IMR-90 (cell line): ENCODE measurements around the gene ZNF366. TPM values are rescaled to one million over a fixed set of nuclear protein-coding genes. Genes with fewer than 3 reads are reported as not detected.

Experiments
- ATAC-seq: fragments of 200-7000 bp; cut with Tn5 transposase; 2 replicates; pipeline ENCODE4 v1.9.1; 2020; ENCODE audit warnings: low read depth, mild to moderate bottlenecking, moderate library complexity
- BruUV-seq: library from RNA; stranded (reverse); fragments of 400-500 nt; replicated peaks from 2 replicates; lab custom pipeline; 2021; lab: Mats Ljungman, UMichigan
- CTCF ChIA-PET: fragments of 300-600 bp; formaldehyde crosslinking; extraction: SDS; loops from one replicate; lab custom pipeline; 2021; ENCODE audit warnings: antibody characterized with exemption; lab: Yijun Ruan, JAX
- POLR2A ChIA-PET: fragments of 300-600 bp; sonication (Branson Sonifier 250); formaldehyde crosslinking; loops from one replicate; lab custom pipeline; 2022; ENCODE audit warnings: antibody characterized with exemption; ENCODE audit not compliant: unreplicated experiment; lab: Charles Lee
- DNase-seq: peaks from one replicate; pipeline ENCODE4 v3.0.0; 2013
- H2AFZ ChIP-seq: replicated peaks from 2 replicates; pipeline ENCODE3; 2013; ENCODE audit warnings: low read length, mild to moderate bottlenecking; ENCODE audit not compliant: poor library complexity
- H2AK5ac ChIP-seq: 2 replicates; pipeline ENCODE4 v1.6.1; 2013; ENCODE audit warnings: low read depth, low read length, inconsistent platforms
- H2AK9ac ChIP-seq: replicated peaks from 2 replicates; pipeline ENCODE3; 2013; ENCODE audit warnings: mild to moderate bottlenecking, low read depth, low read length, moderate library complexity; ENCODE audit not compliant: poor library complexity
- H2BK120ac ChIP-seq: 2 replicates; pipeline ENCODE4 v1.6.1; 2013; ENCODE audit warnings: low read depth, low read length, inconsistent platforms
- H2BK15ac ChIP-seq: 3 replicates; pipeline ENCODE4 v1.6.1; 2013; ENCODE audit warnings: low read depth, low read length, inconsistent platforms
- H2BK20ac ChIP-seq: 2 replicates; pipeline ENCODE4 v1.6.1; 2013; ENCODE audit warnings: low read depth, mild to moderate bottlenecking, inconsistent platforms, low read length, moderate library complexity
- H2BK5ac ChIP-seq: 2 replicates; pipeline ENCODE4 v1.6.1; 2013; ENCODE audit warnings: mild to moderate bottlenecking, low read depth, low read length, inconsistent platforms; ENCODE audit not compliant: poor library complexity, severe bottlenecking
- H3K14ac ChIP-seq: replicated peaks from 2 replicates; pipeline ENCODE4 v1.6.1; 2013; ENCODE audit warnings: low read depth, low read length, inconsistent platforms
- H3K18ac ChIP-seq: 2 replicates; pipeline ENCODE4 v1.6.1; 2013; ENCODE audit warnings: low read depth, low read length, control low read depth
- H3K23ac ChIP-seq: 2 replicates; pipeline ENCODE4 v1.6.1; 2013; ENCODE audit warnings: low read depth, low read length, inconsistent platforms
- H3K27ac ChIP-seq: 2 replicates; pipeline ENCODE4 v1.5.1; 2013; ENCODE audit warnings: mild to moderate bottlenecking, control low read depth, low read length; ENCODE audit not compliant: insufficient read depth
- H3K27me3 ChIP-seq: 2 replicates; pipeline ENCODE4 v1.6.1; 2013; ENCODE audit warnings: low read length; ENCODE audit not compliant: control insufficient read depth, insufficient read depth
- H3K36me3 ChIP-seq: 2 replicates; pipeline ENCODE4 v1.6.1; 2013; ENCODE audit warnings: low read length, mixed read lengths; ENCODE audit not compliant: control insufficient read depth, insufficient read depth
- H3K4ac ChIP-seq: 2 replicates; pipeline ENCODE4 v1.6.1; 2013; ENCODE audit warnings: low read depth, low read length, inconsistent platforms
- H3K4me1 ChIP-seq: 2 replicates; pipeline ENCODE4 v1.6.1; 2013; ENCODE audit warnings: low read length, mixed read lengths; ENCODE audit not compliant: control insufficient read depth, insufficient read depth
- H3K4me2 ChIP-seq: 2 replicates; pipeline ENCODE4 v1.6.1; 2013; ENCODE audit warnings: low read depth, mild to moderate bottlenecking, control low read depth, low read length, moderate library complexity
- H3K4me3 ChIP-seq: 2 replicates; pipeline ENCODE4 v1.5.1; 2013; ENCODE audit warnings: low read depth, mild to moderate bottlenecking, control low read depth, low read length, moderate library complexity; ENCODE audit not compliant: insufficient read depth
- H3K56ac ChIP-seq: 2 replicates; pipeline ENCODE4 v1.6.1; 2013; ENCODE audit warnings: low read length, inconsistent platforms; ENCODE audit not compliant: insufficient read depth; ENCODE audit errors: extremely low read depth
- H3K79me1 ChIP-seq, 2 experiments: 2 replicates each; pipeline ENCODE4 v1.6.1; 2013; ENCODE audit warnings: low read length in 2 of 2, inconsistent platforms in 1 of 2, low read depth in 1 of 2
- H3K9ac ChIP-seq: 2 replicates; pipeline ENCODE4 v1.6.1; 2013; ENCODE audit warnings: low read depth, low read length, control low read depth
- H3K9me1 ChIP-seq: 2 replicates; pipeline ENCODE4 v1.6.1; 2013; ENCODE audit warnings: low read length, inconsistent platforms; ENCODE audit not compliant: insufficient read depth
- H3K9me3 ChIP-seq: 2 replicates; pipeline ENCODE4 v1.6.1; 2013; ENCODE audit warnings: low read length; ENCODE audit not compliant: control insufficient read depth, insufficient read depth
- H4K20me1 ChIP-seq: 2 replicates; pipeline ENCODE4 v1.6.1; 2013; ENCODE audit warnings: low read length, inconsistent platforms; ENCODE audit not compliant: insufficient read depth
- H4K5ac ChIP-seq: 2 replicates; pipeline ENCODE4 v1.6.1; 2013; ENCODE audit warnings: mild to moderate bottlenecking, low read depth, low read length, control low read depth
- H4K8ac ChIP-seq, 2 experiments: 2 replicates each; pipeline ENCODE4 v1.6.1; 2013; ENCODE audit warnings: low read depth in 2 of 2, low read length in 2 of 2, control low read depth in 1 of 2, inconsistent platforms in 1 of 2
- H4K91ac ChIP-seq: 2 replicates; pipeline ENCODE4 v1.6.1; 2013; ENCODE audit warnings: low read depth, low read length, inconsistent platforms; ENCODE audit not compliant: insufficient read depth
- BHLHE40 ChIP-seq: fragments of 150-350 bp; IDR thresholded peaks from 2 replicates; pipeline ENCODE4 v1.6.1; 2016; ENCODE audit warnings: mild to moderate bottlenecking, low read depth, low read length
- CEBPB ChIP-seq: IDR thresholded peaks from 2 replicates; pipeline ENCODE4 v1.6.1; 2012; ENCODE audit warnings: low read depth, low read length, improper control_type of control experiment
- CHD1 ChIP-seq: IDR thresholded peaks from 2 replicates; pipeline ENCODE4 v1.6.1; 2012; ENCODE audit warnings: low read depth, low read length, improper control_type of control experiment
- FOS ChIP-seq: fragments of 150-350 bp; IDR thresholded peaks from 2 replicates; pipeline ENCODE4 v1.6.1; 2016; ENCODE audit warnings: low read depth, low read length
- MAFK ChIP-seq: IDR thresholded peaks from 2 replicates; pipeline ENCODE4 v1.6.1; 2012; ENCODE audit warnings: low read depth, low read length, improper control_type of control experiment
- NFE2L2 ChIP-seq: fragments of 150-350 bp; IDR thresholded peaks from 2 replicates; pipeline ENCODE4 v1.6.1; 2016; ENCODE audit warnings: low read depth, mild to moderate bottlenecking, low read length
- POLR2A ChIP-seq: IDR thresholded peaks from 2 replicates; pipeline ENCODE4 v1.6.1; 2012; ENCODE audit warnings: mild to moderate bottlenecking, low read depth, low read length
- RAD21 ChIP-seq: IDR thresholded peaks from 2 replicates; pipeline ENCODE4 v1.6.1; 2012; ENCODE audit warnings: low read length, improper control_type of control experiment
- RCOR1 ChIP-seq: IDR thresholded peaks from 2 replicates; pipeline ENCODE4 v1.6.1; 2012; ENCODE audit warnings: mild to moderate bottlenecking, low read length, improper control_type of control experiment; ENCODE audit not compliant: insufficient replicate concordance
- RFX5 ChIP-seq: IDR thresholded peaks from 2 replicates; pipeline ENCODE4 v1.8.0; 2012; ENCODE audit warnings: low read depth, mild to moderate bottlenecking, low read length, moderate library complexity
- SMC3 ChIP-seq: fragments of 150-350 bp; IDR thresholded peaks from 2 replicates; pipeline ENCODE4 v1.6.1; 2016; ENCODE audit warnings: low read depth, mild to moderate bottlenecking, antibody characterized with exemption, low read length, moderate library complexity
- WGBS, 2 experiments: methylation state at CpG; one replicate each; pipeline versions ENCODE4 v1.1.5 to v1.1.7; 2013; ENCODE audit warnings: missing lambda C conversion rate in 2 of 2; ENCODE audit not compliant: insufficient read length in 1 of 2; ENCODE audit errors: extremely low coverage in 2 of 2; 5-methylcytosine and 5-hydroxymethylcytosine counted together
- dilution Hi-C: fragments of 300-500 bp; cut with HindIII; formaldehyde crosslinking; loops from one replicate; pipeline ENCODE4 v1.14.3; 2018; ENCODE audit warnings: low sequenced_read_pairs; ENCODE audit not compliant: unreplicated experiment
- in situ Hi-C: fragments of 300-500 bp; cut with MboI; formaldehyde crosslinking; loops from 3 replicates; pipeline ENCODE4 v1.14.3; 2019; ENCODE audit warnings: low sequenced_read_pairs, inconsistent platforms, mixed read lengths
- intact Hi-C: fragments of 100-400 bp; cut with micrococcal nuclease; formaldehyde crosslinking; loops from 2 replicates; pipeline ENCODE4 v1.10.0; 2022
- polyA plus RNA-seq, 3 experiments: library from polyadenylated mRNA; depleted of rRNA; stranded (reverse); fragments of >200 nt; gene quantifications; 2 replicates each; pipeline ENCODE4 v1.2.3, GENCODE V29; 2012; ENCODE audit warnings: low replicate concordance in 1 of 3
- total RNA-seq: library from RNA; depleted of rRNA; stranded (reverse); fragments of >200 nt; gene quantifications from 2 replicates; pipeline ENCODE4 v1.2.3, GENCODE V29; 2012
- TF ChIP-seq, protein P1 (sequence below): fragments of 150-350 bp; IDR thresholded peaks from 2 replicates; pipeline ENCODE4 v1.6.1; 2017; ENCODE audit warnings: mild to moderate bottlenecking, antibody characterized with exemption, low read length, low read depth
- TF ChIP-seq, protein P2 (sequence below): fragments of 150-350 bp; IDR thresholded peaks from 2 replicates; pipeline ENCODE4 v1.6.1; 2016; ENCODE audit warnings: low read depth, mild to moderate bottlenecking, low read length, moderate library complexity, borderline replicate concordance
- TF ChIP-seq, protein P3 (sequence below): conservative IDR thresholded peaks from 2 replicates; pipeline ENCODE4 v1.5.1; 2012; ENCODE audit warnings: mild to moderate bottlenecking, low read depth, low read length, improper control_type of control experiment

Gene ZNF366
- total and polyA plus RNA-seq, 2 of the 4 experiments (the other 2 are of a cell fraction), result not detected

DNA sequence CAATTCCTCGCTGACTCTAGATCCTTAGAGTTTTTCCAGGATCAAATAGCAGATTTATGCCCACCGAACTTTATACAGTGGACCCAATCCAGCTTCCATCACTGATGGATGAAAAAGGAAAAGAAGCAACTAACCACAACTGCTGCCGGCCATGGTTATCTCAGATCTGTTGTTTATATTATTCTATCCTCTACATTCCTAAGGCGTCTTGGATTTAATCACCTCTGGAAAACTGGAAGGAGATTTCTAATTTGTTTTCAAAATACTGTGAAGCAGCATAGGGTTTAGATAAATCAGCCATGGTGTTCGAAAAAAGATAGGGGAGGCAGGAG is 663 bp upstream of the ZNF366 start:
- dilution Hi-C loops, result no loop called here
- 86% methylated on average over 1 of the region's 5 CpGs; no CpG with 5 or more reads in 1 of the 2 experiments for WGBS, 2 experiments
- H3K4me1 ChIP-seq, result peaks cover 18% of the 10 kb centered on the region
- ChIA-PET POLR2A (interaction anchor here (0.9 kb wide), 1 partner anchor 116 kb away, joined by 4 read pairs; no protein-coding TSS in a partner anchor), CTCF (no interaction called here)
- H4K91ac ChIP-seq, result peak overlapping the region; percentile 40; the same call in 1 of the 2 replicates
- no peak overlapping the region for H2BK5ac ChIP-seq
- H2BK20ac ChIP-seq, result peak overlapping the region; percentile 45
- no peak overlapping the region for H3K23ac ChIP-seq
- 0 out of 2 replicates have a peak overlapping the region, but pooled peaks have one; percentile 31 for H2AK5ac ChIP-seq
- peaks cover 20% of the 10 kb centered on the region for H3K9me1 ChIP-seq
- no TSS peak for BruUV-seq
- no peaks in the 10 kb centered on the region for H3K27me3 ChIP-seq
- peak overlapping the region; percentile 30; the same call in 1 of the 2 replicates for H4K5ac ChIP-seq
- no peak overlapping the region for H3K9ac ChIP-seq
- TF ChIP-seq CEBPB (no peak), RAD21 (no peak), BHLHE40 (no peak), NFE2L2 (no peak), RFX5 (no peak), MAFK (no peak), SMC3 (no peak), CHD1 (no peak), RCOR1 (no peak), FOS (no peak), POLR2A (no peak)
- TF ChIP-seq, protein P1, sequence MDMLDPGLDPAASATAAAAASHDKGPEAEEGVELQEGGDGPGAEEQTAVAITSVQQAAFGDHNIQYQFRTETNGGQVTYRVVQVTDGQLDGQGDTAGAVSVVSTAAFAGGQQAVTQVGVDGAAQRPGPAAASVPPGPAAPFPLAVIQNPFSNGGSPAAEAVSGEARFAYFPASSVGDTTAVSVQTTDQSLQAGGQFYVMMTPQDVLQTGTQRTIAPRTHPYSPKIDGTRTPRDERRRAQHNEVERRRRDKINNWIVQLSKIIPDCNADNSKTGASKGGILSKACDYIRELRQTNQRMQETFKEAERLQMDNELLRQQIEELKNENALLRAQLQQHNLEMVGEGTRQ, result no peak
- TF ChIP-seq, protein P2, sequence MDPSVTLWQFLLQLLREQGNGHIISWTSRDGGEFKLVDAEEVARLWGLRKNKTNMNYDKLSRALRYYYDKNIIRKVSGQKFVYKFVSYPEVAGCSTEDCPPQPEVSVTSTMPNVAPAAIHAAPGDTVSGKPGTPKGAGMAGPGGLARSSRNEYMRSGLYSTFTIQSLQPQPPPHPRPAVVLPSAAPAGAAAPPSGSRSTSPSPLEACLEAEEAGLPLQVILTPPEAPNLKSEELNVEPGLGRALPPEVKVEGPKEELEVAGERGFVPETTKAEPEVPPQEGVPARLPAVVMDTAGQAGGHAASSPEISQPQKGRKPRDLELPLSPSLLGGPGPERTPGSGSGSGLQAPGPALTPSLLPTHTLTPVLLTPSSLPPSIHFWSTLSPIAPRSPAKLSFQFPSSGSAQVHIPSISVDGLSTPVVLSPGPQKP, result no peak
- TF ChIP-seq, protein P3, sequence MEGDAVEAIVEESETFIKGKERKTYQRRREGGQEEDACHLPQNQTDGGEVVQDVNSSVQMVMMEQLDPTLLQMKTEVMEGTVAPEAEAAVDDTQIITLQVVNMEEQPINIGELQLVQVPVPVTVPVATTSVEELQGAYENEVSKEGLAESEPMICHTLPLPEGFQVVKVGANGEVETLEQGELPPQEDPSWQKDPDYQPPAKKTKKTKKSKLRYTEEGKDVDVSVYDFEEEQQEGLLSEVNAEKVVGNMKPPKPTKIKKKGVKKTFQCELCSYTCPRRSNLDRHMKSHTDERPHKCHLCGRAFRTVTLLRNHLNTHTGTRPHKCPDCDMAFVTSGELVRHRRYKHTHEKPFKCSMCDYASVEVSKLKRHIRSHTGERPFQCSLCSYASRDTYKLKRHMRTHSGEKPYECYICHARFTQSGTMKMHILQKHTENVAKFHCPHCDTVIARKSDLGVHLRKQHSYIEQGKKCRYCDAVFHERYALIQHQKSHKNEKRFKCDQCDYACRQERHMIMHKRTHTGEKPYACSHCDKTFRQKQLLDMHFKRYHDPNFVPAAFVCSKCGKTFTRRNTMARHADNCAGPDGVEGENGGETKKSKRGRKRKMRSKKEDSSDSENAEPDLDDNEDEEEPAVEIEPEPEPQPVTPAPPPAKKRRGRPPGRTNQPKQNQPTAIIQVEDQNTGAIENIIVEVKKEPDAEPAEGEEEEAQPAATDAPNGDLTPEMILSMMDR, result no peak
- H4K8ac ChIP-seq, result peak overlapping the region; percentile 21 to 59; a peak in 2 of 4 replicates
- peak overlapping the region; percentile 47; the same call in 2 of the 3 replicates for H2BK15ac ChIP-seq
- H2AK9ac ChIP-seq, result no peak overlapping the region
- ATAC-seq, result peak; percentile 50
- H3K79me1 ChIP-seq, result no peaks in the 10 kb centered on the region
- H3K4me2 ChIP-seq, result peak overlapping the region; percentile 24
- H3K14ac ChIP-seq, result peak overlapping the region; percentile 69
- H3K4me3 ChIP-seq, result no peak overlapping the region
- peak overlapping the region; percentile 15; the same call in 1 of the 2 replicates for H3K18ac ChIP-seq
- H3K9me3 ChIP-seq, result no peaks in the 10 kb centered on the region
- H3K56ac ChIP-seq, result no peak overlapping the region
- no peaks in the 10 kb centered on the region for H4K20me1 ChIP-seq
- H2BK120ac ChIP-seq, result peak overlapping the region; percentile 22
- no peaks in the 10 kb centered on the region for H3K36me3 ChIP-seq
- peak; percentile 44 for DNase-seq
- peak overlapping the region; percentile 27; the same call in 1 of the 2 replicates for H3K27ac ChIP-seq
- intact Hi-C loops, result no loop called here
- peak overlapping the region; percentile 66 for H2AFZ ChIP-seq
- in situ Hi-C loops, result loop anchor here (25.0 kb wide), 1 partner anchor 146 kb away; no protein-coding TSS in a partner anchor
- peak overlapping the region; percentile 68 for H3K4ac ChIP-seq
